ENCODE measurements around the gene ACTL8. TPM values are rescaled to one million over a fixed set of nuclear protein-coding genes. Genes with fewer than 3 reads are reported as not detected.

ACTL8 gene
- total and polyA plus RNA-seq, 2 donors from 2014 or later: not detected

- no peaks in the 10 kb centered on the region for H3K4me1 ChIP-seq (ENCODE audit: control insufficient read depth in 2 of 3, insufficient read depth in 2 of 3, low read depth in 1 of 3, low read length in 3 of 3)
- FAIRE-seq (no peak), DNase-seq (no peak)
- intact Hi-C loops (cut with DNase I): no loop called here
- no peak overlapping the region for H3K9ac ChIP-seq (ENCODE audit: low read length in 3 of 3)
- H3K9me3 ChIP-seq (ENCODE audit: control insufficient read depth in 2 of 3, insufficient read depth in 1 of 3, low read length in 3 of 3): no peaks in the 10 kb centered on the region
- no peaks in the 10 kb centered on the region for H3K36me3 ChIP-seq (ENCODE audit: control insufficient read depth in 2 of 3, insufficient read depth in 3 of 3, low read length in 3 of 3)
- H3K27me3 ChIP-seq (ENCODE audit: control insufficient read depth, insufficient read depth, low read length): no peaks in the 10 kb centered on the region
- TF ChIP-seq CTCF (IDR thresholded peaks at IDR 0.05; ENCODE audit: borderline replicate concordance, extremely low read depth, insufficient read depth): no peak
- H3K4me3 ChIP-seq (ENCODE audit: low read length in 3 of 3): no peak overlapping the region
- H3K27ac ChIP-seq (ENCODE audit: low read depth in 2 of 2, low read length in 2 of 2): no peak overlapping the region
Observed at GRCh38 chr1:17725811-17726582, 29.1 kb upstream of the ACTL8 start.

GRCh38 chr1:17728123-17728712, 26.9 kb upstream of the ACTL8 start:
- H3K36me3 ChIP-seq (ENCODE audit: control insufficient read depth in 2 of 3, insufficient read depth in 3 of 3, low read length in 3 of 3): no peaks in the 10 kb centered on the region
- no peak overlapping the region for H3K4me3 ChIP-seq (ENCODE audit: low read length in 3 of 3)
- intact Hi-C loops (cut with DNase I): no loop called here
- no peak overlapping the region for H3K27ac ChIP-seq (ENCODE audit: low read depth in 2 of 2, low read length in 2 of 2)
- FAIRE-seq: no peak
- no peak overlapping the region for H3K9ac ChIP-seq (ENCODE audit: low read length in 3 of 3)
- no peak for TF ChIP-seq CTCF (IDR thresholded peaks at IDR 0.05; ENCODE audit: borderline replicate concordance, extremely low read depth, insufficient read depth)
- H3K27me3 ChIP-seq (ENCODE audit: control insufficient read depth, insufficient read depth, low read length): no peaks in the 10 kb centered on the region
- no peak for DNase-seq
- H3K9me3 ChIP-seq (ENCODE audit: control insufficient read depth in 2 of 3, insufficient read depth in 1 of 3, low read length in 3 of 3): no peaks in the 10 kb centered on the region
- H3K4me1 ChIP-seq (ENCODE audit: control insufficient read depth in 2 of 3, insufficient read depth in 2 of 3, low read depth in 1 of 3, low read length in 3 of 3): no peaks in the 10 kb centered on the region

- intact Hi-C loops (cut with DNase I): no loop called here
- no peak overlapping the region for H3K9ac ChIP-seq (ENCODE audit: low read length in 3 of 3)
- no peaks in the 10 kb centered on the region for H3K27me3 ChIP-seq (ENCODE audit: control insufficient read depth, insufficient read depth, low read length)
- H3K4me3 ChIP-seq (ENCODE audit: low read length in 3 of 3): no peak overlapping the region
- FAIRE-seq: no peak
- no peaks in the 10 kb centered on the region for H3K36me3 ChIP-seq (ENCODE audit: control insufficient read depth in 2 of 3, insufficient read depth in 3 of 3, low read length in 3 of 3)
- TF ChIP-seq CTCF (IDR thresholded peaks at IDR 0.05; ENCODE audit: borderline replicate concordance, extremely low read depth, insufficient read depth): no peak
- no peaks in the 10 kb centered on the region for H3K9me3 ChIP-seq (ENCODE audit: control insufficient read depth in 2 of 3, insufficient read depth in 1 of 3, low read length in 3 of 3)
- H3K27ac ChIP-seq (ENCODE audit: low read depth in 2 of 2, low read length in 2 of 2): no peak overlapping the region
- no peaks in the 10 kb centered on the region for H3K4me1 ChIP-seq (ENCODE audit: control insufficient read depth in 2 of 3, insufficient read depth in 2 of 3, low read depth in 1 of 3, low read length in 3 of 3)
- no peak for DNase-seq
Observed at GRCh38 chr1:17729248-17729647, 25.9 kb upstream of the ACTL8 start.

Data from kidney (tissue), 14 donors.